ENCODE results near the gene EGFR. TPM values are rescaled to one million over a fixed set of nuclear protein-coding genes. Genes with fewer than 3 reads are reported as not detected.

The EGFR gene
- total and polyA plus RNA-seq, 9 donors, result 13.0 to 54.6 (median 41.7) TPM

GRCh38 chr7:55209366-55209765 is 190.5 kb downstream of the EGFR start:
- no peak overlapping the region for H3K27ac ChIP-seq
- TF ChIP-seq POLR2A (IDR thresholded peaks at IDR 0.05) (no peak), EP300 (IDR thresholded peaks at IDR 0.05) (no peak), CTCF (IDR thresholded peaks at IDR 0.05) (no peak)
- WGBS, 3 donors, result 82 to 86% (median 85%) methylated on average over 4 of the region's 4 CpGs

GRCh38 chr7:55210176-55210575 is 191.4 kb downstream of the EGFR start:
- H3K27ac ChIP-seq, result no peak overlapping the region
- peaks cover 3% of the 10 kb centered on the region for H3K4me1 ChIP-seq (ENCODE audit: insufficient read depth)
- H3K4me3 ChIP-seq, result no peak overlapping the region
- TF ChIP-seq EP300 (IDR thresholded peaks at IDR 0.05) (no peak), POLR2A (IDR thresholded peaks at IDR 0.05) (no peak), CTCF (IDR thresholded peaks at IDR 0.05) (no peak)
- intact Hi-C loops (cut with DNase I), result no loop called here
- WGBS, 3 donors, result 94 to 99% (median 97%) methylated on average over 4 of the region's 4 CpGs
- H3K27me3 ChIP-seq, result no peaks in the 10 kb centered on the region
- no peaks in the 10 kb centered on the region for H3K36me3 ChIP-seq
- no peak for DNase-seq
- no peaks in the 10 kb centered on the region for H3K9me3 ChIP-seq

More at GRCh38 chr7:55209366-55209765, 190.5 kb downstream of the EGFR start:
- Histone ChIP-seq H3K4me3 (no peak overlapping the region), H3K36me3 (no peaks in the 10 kb centered on the region), H3K27me3 (no peaks in the 10 kb centered on the region), H3K9me3 (no peaks in the 10 kb centered on the region), H3K4me1 (ENCODE audit: insufficient read depth) (peaks cover 3% of the 10 kb centered on the region)
- DNase-seq, result no peak
- intact Hi-C loops (cut with DNase I), result no loop called here

GRCh38 chr7:55210716-55211115 is 191.9 kb downstream of the EGFR start:
- TF ChIP-seq POLR2A (IDR thresholded peaks at IDR 0.05) (no peak), CTCF (IDR thresholded peaks at IDR 0.05) (no peak), EP300 (IDR thresholded peaks at IDR 0.05) (no peak)
- Histone ChIP-seq H3K4me1 (ENCODE audit: insufficient read depth) (peaks cover 3% of the 10 kb centered on the region), H3K27me3 (no peaks in the 10 kb centered on the region), H3K9me3 (no peaks in the 10 kb centered on the region), H3K36me3 (no peaks in the 10 kb centered on the region), H3K27ac (no peak overlapping the region), H3K4me3 (no peak overlapping the region)
- no peak for DNase-seq
- intact Hi-C loops (cut with DNase I), result no loop called here
- WGBS, 3 donors, result 22 to 35% (median 32%) methylated on average over 1 of the region's 1 CpG

- no peak for TF ChIP-seq EP300 (IDR thresholded peaks at IDR 0.05)
- no peak for TF ChIP-seq POLR2A (IDR thresholded peaks at IDR 0.05)
- TF ChIP-seq CTCF (IDR thresholded peaks at IDR 0.05), result no peak
- Histone ChIP-seq H3K27me3 (no peaks in the 10 kb centered on the region), H3K27ac (no peak overlapping the region), H3K4me1 (ENCODE audit: insufficient read depth) (peaks cover 3% of the 10 kb centered on the region), H3K4me3 (no peak overlapping the region), H3K36me3 (no peaks in the 10 kb centered on the region), H3K9me3 (no peaks in the 10 kb centered on the region)
- no peak for DNase-seq
- intact Hi-C loops (cut with DNase I), result no loop called here
- WGBS, 3 donors, result 14 to 19% (median 18%) methylated on average over 4 of the region's 4 CpGs
Measured at GRCh38 chr7:55211726-55212125, 192.9 kb downstream of the EGFR start.
